HCT116 (cell line): Measurements from ENCODE around the gene POLDIP2.
A peak's percentile ranks its signal among the peaks of the same experiment; 100 is the strongest.

Source experiments
- EZH2phosphoT487 ChIP-seq: fragments of 200-600 bp; IDR thresholded peaks from 2 replicates; pipeline ENCODE4 v1.6.1; 2018; ENCODE audit warnings: antibody characterized with exemption, borderline replicate concordance
- JUND ChIP-seq: IDR thresholded peaks from 2 replicates; pipeline ENCODE4 v1.6.1; 2012
- POLR2A ChIP-seq: IDR thresholded peaks from 2 replicates; pipeline ENCODE4 v1.7.0; 2011; ENCODE audit warnings: borderline replicate concordance; ENCODE audit not compliant: insufficient read depth, insufficient read length; ENCODE audit errors: extremely low read depth
- SIN3A ChIP-seq: IDR thresholded peaks from 2 replicates; pipeline ENCODE4 v1.6.1; 2012; ENCODE audit warnings: low read depth
- TF ChIP-seq, protein P1 (sequence below): IDR thresholded peaks from 2 replicates; pipeline ENCODE4 v1.6.1; 2011; ENCODE audit warnings: mild to moderate bottlenecking, low read length, moderate library complexity; ENCODE audit not compliant: insufficient replicate concordance; ENCODE audit errors: extremely low read depth
- TF ChIP-seq, protein P2 (sequence below): IDR thresholded peaks from 2 replicates; pipeline ENCODE4 v1.6.1; 2012; ENCODE audit warnings: low read depth
- TF ChIP-seq, protein P3 (sequence below), 3 experiments: fragments of 200-600 bp in 1 of 3; sonication (generic) in 1 of 3; IDR thresholded peaks in 2 of 3; conservative IDR thresholded peaks in 1 of 3; 2 replicates each; pipeline ENCODE4 v1.5.1; 2012 to 2017; ENCODE audit warnings: low read depth in 2 of 3, low read length in 2 of 3, antibody characterized with exemption in 1 of 3, borderline replicate concordance in 1 of 3, control low read depth in 1 of 3, mild to moderate bottlenecking in 1 of 3, mixed read lengths in 1 of 3, mixed run types in 1 of 3, moderate library complexity in 1 of 3; ENCODE audit not compliant: insufficient read depth in 1 of 3

DNA sequence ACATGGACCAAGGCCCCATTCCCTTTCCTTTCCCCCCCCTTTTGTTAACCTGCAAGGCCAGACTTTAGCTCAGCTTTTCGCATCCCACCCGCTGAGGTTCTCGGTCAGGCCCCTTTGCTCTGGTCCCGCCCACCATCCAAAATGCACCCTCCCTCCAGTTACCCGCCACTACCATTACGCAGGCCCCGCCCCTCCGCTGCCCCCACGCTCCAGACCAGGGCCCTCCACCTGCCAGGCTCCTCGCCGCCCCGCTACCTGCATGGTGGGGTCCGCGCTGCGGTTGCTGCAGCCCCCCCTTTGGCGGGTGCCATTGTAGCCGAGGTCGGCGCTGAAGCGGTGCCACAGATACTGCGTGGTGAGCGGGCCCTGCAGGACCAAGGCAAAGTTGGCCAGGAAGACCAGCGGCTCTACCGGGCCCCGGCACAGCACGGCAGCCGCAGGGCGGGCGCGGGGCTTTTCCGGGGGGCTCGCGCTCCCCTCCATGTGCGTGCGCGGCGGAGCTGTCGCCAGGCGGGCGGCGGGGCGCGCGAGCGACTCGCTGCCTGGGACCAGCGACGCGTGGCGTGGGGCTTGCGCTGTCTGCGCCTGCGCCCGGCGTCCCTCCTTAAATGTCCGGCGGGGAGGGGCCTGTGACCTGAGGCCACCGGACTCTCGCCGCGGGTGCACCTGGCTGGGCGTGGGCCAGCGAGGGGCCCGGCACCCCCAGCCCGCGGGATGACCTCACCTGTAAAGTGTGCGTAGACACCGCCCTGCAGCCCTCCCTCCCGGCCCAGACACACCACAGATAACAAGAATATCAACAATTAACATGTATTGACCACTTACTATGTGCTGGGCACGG is 48.5 kb upstream of the POLDIP2 start, which contains the start of gene SLC46A1:
- TF ChIP-seq POLR2A (peak; percentile 41), EZH2phosphoT487 (no peak), JUND (no peak), SIN3A (no peak)
- TF ChIP-seq, protein P1, sequence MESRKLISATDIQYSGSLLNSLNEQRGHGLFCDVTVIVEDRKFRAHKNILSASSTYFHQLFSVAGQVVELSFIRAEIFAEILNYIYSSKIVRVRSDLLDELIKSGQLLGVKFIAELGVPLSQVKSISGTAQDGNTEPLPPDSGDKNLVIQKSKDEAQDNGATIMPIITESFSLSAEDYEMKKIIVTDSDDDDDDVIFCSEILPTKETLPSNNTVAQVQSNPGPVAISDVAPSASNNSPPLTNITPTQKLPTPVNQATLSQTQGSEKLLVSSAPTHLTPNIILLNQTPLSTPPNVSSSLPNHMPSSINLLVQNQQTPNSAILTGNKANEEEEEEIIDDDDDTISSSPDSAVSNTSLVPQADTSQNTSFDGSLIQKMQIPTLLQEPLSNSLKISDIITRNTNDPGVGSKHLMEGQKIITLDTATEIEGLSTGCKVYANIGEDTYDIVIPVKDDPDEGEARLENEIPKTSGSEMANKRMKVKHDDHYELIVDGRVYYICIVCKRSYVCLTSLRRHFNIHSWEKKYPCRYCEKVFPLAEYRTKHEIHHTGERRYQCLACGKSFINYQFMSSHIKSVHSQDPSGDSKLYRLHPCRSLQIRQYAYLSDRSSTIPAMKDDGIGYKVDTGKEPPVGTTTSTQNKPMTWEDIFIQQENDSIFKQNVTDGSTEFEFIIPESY: no peak
- TF ChIP-seq, protein P2, sequence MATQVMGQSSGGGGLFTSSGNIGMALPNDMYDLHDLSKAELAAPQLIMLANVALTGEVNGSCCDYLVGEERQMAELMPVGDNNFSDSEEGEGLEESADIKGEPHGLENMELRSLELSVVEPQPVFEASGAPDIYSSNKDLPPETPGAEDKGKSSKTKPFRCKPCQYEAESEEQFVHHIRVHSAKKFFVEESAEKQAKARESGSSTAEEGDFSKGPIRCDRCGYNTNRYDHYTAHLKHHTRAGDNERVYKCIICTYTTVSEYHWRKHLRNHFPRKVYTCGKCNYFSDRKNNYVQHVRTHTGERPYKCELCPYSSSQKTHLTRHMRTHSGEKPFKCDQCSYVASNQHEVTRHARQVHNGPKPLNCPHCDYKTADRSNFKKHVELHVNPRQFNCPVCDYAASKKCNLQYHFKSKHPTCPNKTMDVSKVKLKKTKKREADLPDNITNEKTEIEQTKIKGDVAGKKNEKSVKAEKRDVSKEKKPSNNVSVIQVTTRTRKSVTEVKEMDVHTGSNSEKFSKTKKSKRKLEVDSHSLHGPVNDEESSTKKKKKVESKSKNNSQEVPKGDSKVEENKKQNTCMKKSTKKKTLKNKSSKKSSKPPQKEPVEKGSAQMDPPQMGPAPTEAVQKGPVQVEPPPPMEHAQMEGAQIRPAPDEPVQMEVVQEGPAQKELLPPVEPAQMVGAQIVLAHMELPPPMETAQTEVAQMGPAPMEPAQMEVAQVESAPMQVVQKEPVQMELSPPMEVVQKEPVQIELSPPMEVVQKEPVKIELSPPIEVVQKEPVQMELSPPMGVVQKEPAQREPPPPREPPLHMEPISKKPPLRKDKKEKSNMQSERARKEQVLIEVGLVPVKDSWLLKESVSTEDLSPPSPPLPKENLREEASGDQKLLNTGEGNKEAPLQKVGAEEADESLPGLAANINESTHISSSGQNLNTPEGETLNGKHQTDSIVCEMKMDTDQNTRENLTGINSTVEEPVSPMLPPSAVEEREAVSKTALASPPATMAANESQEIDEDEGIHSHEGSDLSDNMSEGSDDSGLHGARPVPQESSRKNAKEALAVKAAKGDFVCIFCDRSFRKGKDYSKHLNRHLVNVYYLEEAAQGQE: no peak
- TF ChIP-seq, protein P3, sequence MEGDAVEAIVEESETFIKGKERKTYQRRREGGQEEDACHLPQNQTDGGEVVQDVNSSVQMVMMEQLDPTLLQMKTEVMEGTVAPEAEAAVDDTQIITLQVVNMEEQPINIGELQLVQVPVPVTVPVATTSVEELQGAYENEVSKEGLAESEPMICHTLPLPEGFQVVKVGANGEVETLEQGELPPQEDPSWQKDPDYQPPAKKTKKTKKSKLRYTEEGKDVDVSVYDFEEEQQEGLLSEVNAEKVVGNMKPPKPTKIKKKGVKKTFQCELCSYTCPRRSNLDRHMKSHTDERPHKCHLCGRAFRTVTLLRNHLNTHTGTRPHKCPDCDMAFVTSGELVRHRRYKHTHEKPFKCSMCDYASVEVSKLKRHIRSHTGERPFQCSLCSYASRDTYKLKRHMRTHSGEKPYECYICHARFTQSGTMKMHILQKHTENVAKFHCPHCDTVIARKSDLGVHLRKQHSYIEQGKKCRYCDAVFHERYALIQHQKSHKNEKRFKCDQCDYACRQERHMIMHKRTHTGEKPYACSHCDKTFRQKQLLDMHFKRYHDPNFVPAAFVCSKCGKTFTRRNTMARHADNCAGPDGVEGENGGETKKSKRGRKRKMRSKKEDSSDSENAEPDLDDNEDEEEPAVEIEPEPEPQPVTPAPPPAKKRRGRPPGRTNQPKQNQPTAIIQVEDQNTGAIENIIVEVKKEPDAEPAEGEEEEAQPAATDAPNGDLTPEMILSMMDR (IDR thresholded peaks at IDR 0.05 in 2 of 3, conservative IDR thresholded peaks at IDR 0.05 in 1 of 3; ENCODE audit: borderline replicate concordance in 1 of 3, insufficient read depth in 1 of 3, low read depth in 2 of 3, low read length in 2 of 3): no peak
